Sigmoid colon (tissue), 7 donors: ENCODE data around the gene ATP2C1. TPM values are rescaled to one million over a fixed set of nuclear protein-coding genes. Genes with fewer than 3 reads are reported as not detected.

ENCODE experiments used
- DNase-seq: peaks from one replicate; pipeline ENCODE4 v3.0.0-alpha.2; 2019
- H3K27ac ChIP-seq, 4 donors: fragments of 200-600 bp; sonication (generic); one replicate each; pipeline ENCODE4 v1.5.1; 2016 to 2019; ENCODE audit warnings: mild to moderate bottlenecking in 1 of 4
- H3K27me3 ChIP-seq, 3 donors: fragments of 200-600 bp; sonication (generic); one replicate each; pipeline ENCODE4 v1.5.1; 2019; ENCODE audit warnings: mild to moderate bottlenecking in 1 of 3
- H3K36me3 ChIP-seq, 4 donors: fragments of 200-600 bp; sonication (generic); one replicate each; pipeline ENCODE4 v1.5.1; 2016 to 2019
- H3K4me1 ChIP-seq, 4 donors: fragments of 200-600 bp; sonication (generic); one replicate each; pipeline ENCODE4 v1.5.1; 2017 to 2019
- H3K4me3 ChIP-seq, 4 donors: fragments of 200-600 bp; sonication (generic); one replicate each; pipeline ENCODE4 v1.5.1; 2017 to 2019; ENCODE audit warnings: mild to moderate bottlenecking in 2 of 4, moderate library complexity in 1 of 4
- H3K9me3 ChIP-seq, 4 donors: fragments of 200-600 bp in 3 of 4; sonication (generic) in 3 of 4; one replicate each; pipeline versions ENCODE4 v1.5.1 to v1.6.1; 2013 to 2019
- EP300 ChIP-seq, 4 donors: sonication (generic); formaldehyde crosslinking; IDR thresholded peaks; one replicate each; pipeline ENCODE4 v1.6.1; 2017; ENCODE audit warnings: antibody characterized with exemption in 4 of 4
- POLR2A ChIP-seq, 2 donors: fragments of 450-650 bp; IDR thresholded peaks; one replicate each; pipeline ENCODE4 v1.6.1; 2016; ENCODE audit warnings: antibody characterized with exemption in 2 of 2, mild to moderate bottlenecking in 2 of 2, moderate library complexity in 2 of 2
- POLR2AphosphoS5 ChIP-seq, 4 donors: sonication (generic); formaldehyde crosslinking; IDR thresholded peaks; one replicate each; pipeline ENCODE4 v1.6.1; 2017; ENCODE audit warnings: antibody characterized with exemption in 4 of 4
- WGBS, 2 donors: extraction: QIAGEN DNeasy Blood & Tissue Kit; methylation state at CpG; one replicate each; pipeline ENCODE4 v1.1.7; 2013; 5-methylcytosine and 5-hydroxymethylcytosine counted together
- intact Hi-C: fragments of 100-400 bp; cut with DNase I; formaldehyde crosslinking; loops from one replicate; pipeline ENCODE4 v1.15.1; 2023
- polyA plus RNA-seq, 3 donors: library from polyadenylated mRNA; stranded (reverse); fragments of 200-250 nt; gene quantifications; one replicate each; pipeline ENCODE4 v1.2.3, GENCODE V29; 2013
- total RNA-seq, 4 donors: library from RNA; depleted of rRNA; stranded (reverse); fragments of >200 nt; gene quantifications; one replicate each; pipeline ENCODE4 v1.1.0, GENCODE V29; 2016
- TF ChIP-seq, protein P1 (sequence below), 4 experiments: fragments of 450-650 bp in 3 of 4; fragments of 200-600 bp in 1 of 4; IDR thresholded peaks; one replicate each; pipeline ENCODE4 v1.5.1; 2016 to 2019; ENCODE audit warnings: antibody characterized with exemption in 4 of 4, mild to moderate bottlenecking in 3 of 4, moderate library complexity in 2 of 4
- donor health status: healthy with polysubstance abuse.
- donor health status: Bipolar disorder and iron deficiency.
- donor health status: healthy.

ATP2C1 gene
- total and polyA plus RNA-seq, 7 donors = 13.8 to 46.7 (median 38.0) TPM

DNA sequence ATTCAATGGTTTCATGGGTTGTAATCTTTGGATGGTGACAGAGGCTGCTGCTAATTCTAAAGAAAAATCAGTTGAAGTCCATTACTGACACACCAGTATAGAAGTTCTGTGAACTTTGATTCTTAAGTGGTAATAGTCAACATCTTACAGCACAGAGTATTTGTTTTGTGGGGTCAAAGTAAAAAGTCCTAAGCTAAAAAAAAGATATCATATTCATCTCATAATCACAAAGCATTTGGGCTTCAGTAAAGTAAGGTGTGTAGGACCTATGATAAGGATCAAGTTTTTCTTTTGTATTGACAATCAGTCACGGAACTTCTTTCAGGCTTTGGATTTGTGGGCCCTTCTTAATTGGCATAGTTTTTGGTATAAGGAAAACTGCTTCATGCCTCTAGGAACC is 131.7 kb downstream of the ATP2C1 start:
- TF ChIP-seq POLR2AphosphoS5 (IDR thresholded peaks at IDR 0.05) (no peak), EP300 (IDR thresholded peaks at IDR 0.05) (no peak), POLR2A (IDR thresholded peaks at IDR 0.05) (no peak)
- TF ChIP-seq, protein P1, sequence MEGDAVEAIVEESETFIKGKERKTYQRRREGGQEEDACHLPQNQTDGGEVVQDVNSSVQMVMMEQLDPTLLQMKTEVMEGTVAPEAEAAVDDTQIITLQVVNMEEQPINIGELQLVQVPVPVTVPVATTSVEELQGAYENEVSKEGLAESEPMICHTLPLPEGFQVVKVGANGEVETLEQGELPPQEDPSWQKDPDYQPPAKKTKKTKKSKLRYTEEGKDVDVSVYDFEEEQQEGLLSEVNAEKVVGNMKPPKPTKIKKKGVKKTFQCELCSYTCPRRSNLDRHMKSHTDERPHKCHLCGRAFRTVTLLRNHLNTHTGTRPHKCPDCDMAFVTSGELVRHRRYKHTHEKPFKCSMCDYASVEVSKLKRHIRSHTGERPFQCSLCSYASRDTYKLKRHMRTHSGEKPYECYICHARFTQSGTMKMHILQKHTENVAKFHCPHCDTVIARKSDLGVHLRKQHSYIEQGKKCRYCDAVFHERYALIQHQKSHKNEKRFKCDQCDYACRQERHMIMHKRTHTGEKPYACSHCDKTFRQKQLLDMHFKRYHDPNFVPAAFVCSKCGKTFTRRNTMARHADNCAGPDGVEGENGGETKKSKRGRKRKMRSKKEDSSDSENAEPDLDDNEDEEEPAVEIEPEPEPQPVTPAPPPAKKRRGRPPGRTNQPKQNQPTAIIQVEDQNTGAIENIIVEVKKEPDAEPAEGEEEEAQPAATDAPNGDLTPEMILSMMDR (IDR thresholded peaks at IDR 0.05) = no peak
- Histone ChIP-seq H3K27me3 (no peaks in the 10 kb centered on the region), H3K36me3 (peaks cover 0 to 10% (median 3%) of the 10 kb centered on the region in 4 donors), H3K4me3 (peak overlapping the region; percentile 61 to 83 (median 74)), H3K4me1 (peaks cover 0 to 55% (median 45%) of the 10 kb centered on the region in 4 donors), H3K27ac (no peak overlapping the region), H3K9me3 (no peaks in the 10 kb centered on the region)
- intact Hi-C loops = no loop called here
- 24 to 66% methylated on average over 1 of the region's 1 CpG for WGBS, 2 donors
- no peak for DNase-seq

DNA sequence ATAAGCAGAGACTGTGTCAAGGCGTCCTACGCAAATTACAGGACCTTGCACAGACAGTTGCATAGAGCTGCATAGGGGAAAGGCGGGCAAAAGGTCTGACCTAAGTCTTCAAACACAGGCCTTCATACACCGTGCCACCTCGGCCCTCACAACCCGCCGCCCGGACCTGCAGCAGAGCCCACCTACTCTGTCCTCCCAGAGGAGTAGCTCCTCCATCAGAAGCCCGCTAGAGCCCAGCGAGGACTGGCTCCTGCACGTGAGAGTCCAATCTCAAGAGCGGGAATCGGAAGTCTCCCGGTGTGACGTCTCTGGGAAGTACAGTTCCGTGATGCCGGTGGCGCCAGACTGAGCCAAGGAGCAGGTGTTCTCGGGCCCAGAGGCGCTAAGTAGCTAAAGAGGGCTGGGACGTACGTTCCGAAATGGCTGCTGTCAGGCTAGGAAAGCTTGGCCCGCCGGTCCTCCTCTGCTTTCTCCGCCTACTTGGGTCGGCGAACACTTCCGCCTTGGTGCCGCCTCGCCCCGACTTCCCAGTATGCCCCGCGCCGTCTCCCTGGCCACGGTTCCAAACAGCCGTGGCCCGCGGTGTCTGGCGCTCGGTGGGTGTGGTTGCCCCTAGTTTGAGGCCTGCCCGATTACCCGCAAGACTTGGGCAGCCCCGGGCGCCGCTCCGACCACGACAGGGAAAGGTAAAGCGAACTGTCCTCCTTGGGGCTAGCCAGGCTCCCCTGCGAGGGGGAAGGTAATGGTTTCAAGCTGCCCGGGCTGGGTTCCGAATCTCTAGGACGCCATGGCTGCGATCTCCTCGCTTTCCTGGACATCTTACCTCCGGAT is 132.7 kb downstream of the ATP2C1 start, which contains the start of the genes ASTE1 and NEK11:
Gene ASTE1, minus strand, starts transcription at position 505 of the 831 bp plus-strand sequence. CDS start 1,519 bp downstream, outside the sequence.
Gene NEK11, plus strand, starts transcription at position 557 of the 831 bp plus-strand sequence. CDS start 2,832 bp downstream, outside the sequence.
- WGBS, 2 donors = 0% methylated on average over 56 of the region's 56 CpGs
- no peaks in the 10 kb centered on the region for H3K9me3 ChIP-seq
- H3K4me3 ChIP-seq = peak within 1 kb of the TSS; percentile 61 to 83 (median 74)
- TF ChIP-seq POLR2AphosphoS5 (IDR thresholded peaks at IDR 0.05) (peak; percentile 59 to 82 (median 77)), EP300 (IDR thresholded peaks at IDR 0.05) (no peak), POLR2A (IDR thresholded peaks at IDR 0.05) (peak in 1 of 2 donors; percentile 51)
- TF ChIP-seq, protein P1 (IDR thresholded peaks at IDR 0.05) = no peak
- H3K36me3 ChIP-seq = peaks cover 0 to 10% (median 3%) of the 10 kb centered on the region in 4 donors
- H3K27ac ChIP-seq = peak within 1 kb of the TSS; percentile 82 to 91 (median 87)
- no peaks in the 10 kb centered on the region for H3K27me3 ChIP-seq
- peaks cover 0 to 46% (median 38%) of the 10 kb centered on the region in 4 donors for H3K4me1 ChIP-seq
- intact Hi-C loops = no loop called here
- DNase-seq = peak; percentile 93

DNA sequence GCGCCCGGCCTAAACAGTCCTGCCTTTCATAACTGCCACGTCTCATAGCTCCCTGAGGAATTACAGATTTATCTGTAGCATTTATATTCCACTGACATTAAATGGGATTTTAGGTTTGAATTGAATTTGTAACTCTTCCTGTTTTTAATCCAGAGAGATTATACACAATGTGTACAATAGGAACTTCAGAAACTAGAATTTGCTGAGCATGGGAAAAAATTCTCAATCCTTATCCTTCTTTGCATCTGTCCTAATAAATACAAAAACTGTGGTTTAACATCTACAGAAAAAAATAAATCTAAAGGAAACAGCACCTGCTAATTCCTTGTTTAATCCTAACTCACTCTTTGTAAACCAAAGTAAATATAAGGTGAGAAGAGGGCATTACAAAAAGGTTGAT is 135.0 kb downstream of the ATP2C1 start:
- intact Hi-C loops = no loop called here
- WGBS, 2 donors = 92 to 95% methylated on average over 3 of the region's 3 CpGs
- no peak overlapping the region for H3K27ac ChIP-seq
- no peaks in the 10 kb centered on the region for H3K9me3 ChIP-seq
- peaks cover 0 to 7% (median 0%) of the 10 kb centered on the region in 4 donors for H3K36me3 ChIP-seq
- no peak for TF ChIP-seq POLR2AphosphoS5 (IDR thresholded peaks at IDR 0.05)
- no peak for TF ChIP-seq EP300 (IDR thresholded peaks at IDR 0.05)
- TF ChIP-seq POLR2A (IDR thresholded peaks at IDR 0.05) = no peak
- TF ChIP-seq, protein P1 (IDR thresholded peaks at IDR 0.05) = no peak
- no peak overlapping the region for H3K4me3 ChIP-seq
- no peak for DNase-seq
- H3K4me1 ChIP-seq = peaks cover 0 to 25% (median 23%) of the 10 kb centered on the region in 4 donors
- no peaks in the 10 kb centered on the region for H3K27me3 ChIP-seq

DNA sequence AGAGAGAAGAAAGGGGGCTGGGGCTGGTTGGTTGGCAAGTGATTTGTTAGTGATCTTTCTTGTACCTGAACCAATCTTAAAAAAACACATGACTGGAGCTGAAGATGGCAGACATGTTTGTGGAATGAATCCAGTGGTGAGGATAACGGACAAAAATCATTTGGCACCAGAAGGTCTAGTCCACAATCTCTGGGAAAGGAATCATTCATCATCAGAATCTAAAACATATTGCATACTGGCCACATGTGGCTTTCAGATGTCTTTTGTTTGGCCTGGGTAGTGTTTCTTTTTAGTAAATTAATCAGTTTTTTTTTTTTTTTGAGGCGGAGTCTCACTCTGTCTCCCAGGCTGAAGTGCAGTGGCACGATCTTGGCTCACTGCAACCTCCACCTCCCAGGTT is 137.8 kb downstream of the ATP2C1 start:
- no peak for DNase-seq
- intact Hi-C loops = no loop called here
- whole genome bisulfite sequencing, 2 donors = 62 to 81% methylated on average over 3 of the region's 3 CpGs

More for the DNA sequence above, 137.8 kb downstream of the ATP2C1 start:
- H3K4me3 ChIP-seq = no peak overlapping the region
- H3K9me3 ChIP-seq = no peaks in the 10 kb centered on the region
- H3K27ac ChIP-seq = no peak overlapping the region
- TF ChIP-seq POLR2A (IDR thresholded peaks at IDR 0.05) (no peak), EP300 (IDR thresholded peaks at IDR 0.05) (no peak), POLR2AphosphoS5 (IDR thresholded peaks at IDR 0.05) (no peak)
- TF ChIP-seq, protein P1 (IDR thresholded peaks at IDR 0.05) = no peak
- no peaks in the 10 kb centered on the region for H3K27me3 ChIP-seq
- peaks cover 0 to 6% (median 0%) of the 10 kb centered on the region in 4 donors for H3K36me3 ChIP-seq
- peaks cover 0 to 9% (median 6%) of the 10 kb centered on the region in 4 donors for H3K4me1 ChIP-seq
